Raji (cell line): Measurements from ENCODE around the gene FRMD3.

Experiments used
- POLR2A ChIP-seq: IDR thresholded peaks from 2 replicates; pipeline ENCODE4 v1.6.1; 2011; ENCODE audit warnings: low read depth, low read length, control low read depth; ENCODE audit not compliant: insufficient read depth

The FRMD3 gene

GRCh38 chr9:83537331-83538171, 650 bp downstream of the FRMD3 start:
- TF ChIP-seq POLR2A: no peak

DNA sequence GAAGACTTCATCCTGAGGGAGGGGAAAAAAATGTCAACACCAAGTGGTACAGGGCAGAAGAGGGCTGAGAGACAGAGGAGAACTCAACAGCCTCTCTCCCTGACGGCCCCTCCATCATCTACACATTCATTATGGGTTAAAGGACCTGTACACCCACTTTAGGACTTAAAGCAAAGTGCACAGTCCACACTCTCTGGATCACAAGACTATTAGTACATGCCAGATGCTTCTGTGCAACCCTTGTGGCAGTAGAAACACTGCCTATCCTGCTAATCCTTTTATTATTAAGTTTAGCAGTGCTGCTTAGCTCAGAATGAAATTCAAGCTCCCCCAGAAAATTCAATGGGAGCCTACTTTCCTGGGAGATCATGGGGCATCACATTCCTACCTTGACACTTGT, 1.9 kb downstream of the FRMD3 start:
- no peak for TF ChIP-seq POLR2A

GRCh38 chr9:83535736-83536135, 2.5 kb downstream of the FRMD3 start:
- TF ChIP-seq POLR2A: no peak

GRCh38 chr9:83533296-83533695, 4.9 kb downstream of the FRMD3 start:
- no peak for TF ChIP-seq POLR2A

- TF ChIP-seq POLR2A: no peak
These were observed 11.3 kb downstream of the FRMD3 start for GRCh38 chr9:83526901-83527300.

GRCh38 chr9:83526211-83526610, 12.0 kb downstream of the FRMD3 start:
- no peak for TF ChIP-seq POLR2A

DNA sequence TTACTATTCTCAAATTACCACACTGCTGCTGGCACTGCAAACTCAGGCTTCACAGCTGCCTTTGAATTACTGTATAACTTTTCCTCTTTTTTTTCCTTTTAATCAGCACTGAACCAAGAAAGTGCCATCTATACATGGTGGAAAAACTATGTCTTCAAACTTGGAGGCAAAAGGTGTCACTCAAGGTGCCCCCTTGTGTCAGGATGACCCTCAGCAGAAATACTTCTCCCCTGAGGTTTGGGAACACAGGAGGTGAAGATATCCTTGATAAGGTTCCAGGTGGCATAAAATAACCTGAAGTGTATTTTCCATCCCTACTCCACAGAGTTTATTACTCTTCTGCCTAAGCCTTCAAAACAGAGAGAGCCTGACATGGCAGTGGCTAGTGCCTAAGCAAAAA, 14.5 kb downstream of the FRMD3 start:
- TF ChIP-seq POLR2A: no peak

GRCh38 chr9:83521411-83521810, 16.8 kb downstream of the FRMD3 start:
- no peak for TF ChIP-seq POLR2A

GRCh38 chr9:83521011-83521410, 17.2 kb downstream of the FRMD3 start:
- no peak for TF ChIP-seq POLR2A

DNA sequence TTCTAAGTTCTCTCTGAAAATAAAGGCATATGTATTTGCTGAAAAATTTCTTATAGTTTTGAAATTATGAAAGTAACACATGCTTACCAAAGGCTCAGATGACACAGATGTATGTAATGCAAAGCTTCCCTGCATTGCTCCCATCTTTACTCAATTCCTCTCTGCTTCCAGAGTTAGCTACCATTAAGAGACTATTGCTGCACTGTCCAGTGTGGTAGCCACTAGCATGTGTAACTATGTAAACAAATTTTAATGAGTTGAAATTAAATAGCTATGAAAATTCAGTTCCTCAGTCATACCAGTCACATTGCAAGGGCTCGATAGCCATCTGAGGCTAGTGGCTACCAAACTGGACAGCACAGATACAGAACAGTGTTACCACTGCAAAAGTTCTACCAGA, 17.9 kb downstream of the FRMD3 start:
- no peak for TF ChIP-seq POLR2A

GRCh38 chr9:83514767-83515166, 23.4 kb downstream of the FRMD3 start:
- TF ChIP-seq POLR2A: no peak

DNA sequence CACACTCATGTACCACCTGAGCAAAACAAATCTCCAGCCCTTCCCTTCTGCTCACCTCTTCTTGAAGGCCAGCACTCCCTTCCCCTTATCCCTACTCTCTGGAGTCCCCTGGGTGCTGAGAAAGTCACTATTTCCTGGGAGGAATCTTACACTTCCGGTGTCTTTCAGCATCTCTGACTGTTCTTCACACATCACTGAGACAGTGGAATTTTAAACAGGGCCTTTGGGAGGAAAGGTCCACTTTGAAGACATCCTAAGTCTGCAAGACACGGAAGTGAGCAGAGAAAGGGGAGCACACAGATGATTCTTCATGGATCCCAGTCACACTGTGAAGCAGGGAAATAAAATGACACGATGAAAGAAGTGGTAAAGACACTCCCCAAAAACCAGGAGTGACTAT, 25.6 kb downstream of the FRMD3 start:
- TF ChIP-seq POLR2A: no peak

- TF ChIP-seq POLR2A: no peak
These were observed 27.1 kb downstream of the FRMD3 start for GRCh38 chr9:83511051-83511450.

DNA sequence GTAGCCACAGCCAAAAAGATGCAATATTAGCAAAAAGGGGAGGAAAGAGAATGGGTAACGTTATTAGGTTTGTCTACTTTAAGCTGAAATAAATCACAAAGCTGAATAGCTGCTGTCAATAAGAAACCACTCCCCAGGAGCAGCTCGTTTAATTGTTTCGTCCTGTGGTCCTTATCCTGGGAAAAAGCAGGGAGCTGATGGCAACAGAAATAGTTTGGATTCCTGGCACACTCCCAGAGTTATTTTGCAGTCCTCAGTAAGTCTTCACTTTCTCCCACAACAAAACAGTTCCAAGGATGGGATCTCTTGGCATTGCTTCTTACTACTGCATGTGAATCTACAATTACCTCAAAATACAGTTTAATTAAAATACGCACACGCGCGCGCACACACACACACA, 28.8 kb downstream of the FRMD3 start:
- no peak for TF ChIP-seq POLR2A

DNA sequence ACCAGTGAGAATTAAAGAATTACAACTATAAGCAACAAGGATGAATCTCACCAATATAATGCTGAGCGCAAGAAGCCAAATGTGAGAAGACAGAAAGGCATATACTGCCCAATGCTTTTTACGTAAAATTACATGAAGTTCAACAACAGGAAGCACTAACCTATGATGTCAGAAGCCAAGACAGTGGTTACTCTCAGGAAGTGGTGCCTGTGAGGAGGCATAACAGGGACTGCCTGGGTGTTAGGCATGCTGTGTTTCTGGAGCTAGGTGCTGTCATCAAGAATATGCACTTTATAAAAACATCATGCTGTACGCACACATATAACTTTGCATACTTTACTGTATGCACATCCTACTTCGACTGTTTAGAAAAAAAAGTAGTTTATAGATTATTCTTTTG, 30.1 kb downstream of the FRMD3 start:
- TF ChIP-seq POLR2A: no peak

GRCh38 chr9:83505282-83505681, 32.9 kb downstream of the FRMD3 start:
- no peak for TF ChIP-seq POLR2A

DNA sequence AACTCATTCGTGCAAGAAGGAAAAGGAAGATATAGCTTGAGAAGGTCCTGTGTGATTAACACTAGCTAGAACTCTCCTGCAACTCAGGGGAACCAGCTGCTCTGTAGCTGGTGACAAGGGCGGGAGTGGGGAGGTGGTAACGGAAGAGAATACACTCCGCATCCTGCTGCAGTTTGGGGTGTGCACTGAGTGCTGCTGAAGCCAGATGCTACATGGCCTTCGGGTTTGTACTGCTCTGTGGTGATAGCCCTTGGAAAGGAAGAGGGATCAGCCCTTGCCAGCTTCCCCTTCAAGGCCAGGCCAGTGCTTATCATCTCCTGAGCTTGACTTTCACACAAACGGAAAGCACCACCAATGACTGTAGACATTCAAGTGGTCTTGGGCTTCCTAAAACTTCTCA, 34.3 kb downstream of the FRMD3 start:
- TF ChIP-seq POLR2A: no peak
